GM21737 (cell line): ENCODE data around the gene LRRC71.

Experiments
- ATAC-seq: cut with Tn5 transposase; IDR thresholded peaks from one replicate; pipeline ENCODE4 v1.9.1; 2021; ENCODE audit warnings: mild to moderate bottlenecking, moderate library complexity; ENCODE audit not compliant: unreplicated experiment

The LRRC71 gene

DNA sequence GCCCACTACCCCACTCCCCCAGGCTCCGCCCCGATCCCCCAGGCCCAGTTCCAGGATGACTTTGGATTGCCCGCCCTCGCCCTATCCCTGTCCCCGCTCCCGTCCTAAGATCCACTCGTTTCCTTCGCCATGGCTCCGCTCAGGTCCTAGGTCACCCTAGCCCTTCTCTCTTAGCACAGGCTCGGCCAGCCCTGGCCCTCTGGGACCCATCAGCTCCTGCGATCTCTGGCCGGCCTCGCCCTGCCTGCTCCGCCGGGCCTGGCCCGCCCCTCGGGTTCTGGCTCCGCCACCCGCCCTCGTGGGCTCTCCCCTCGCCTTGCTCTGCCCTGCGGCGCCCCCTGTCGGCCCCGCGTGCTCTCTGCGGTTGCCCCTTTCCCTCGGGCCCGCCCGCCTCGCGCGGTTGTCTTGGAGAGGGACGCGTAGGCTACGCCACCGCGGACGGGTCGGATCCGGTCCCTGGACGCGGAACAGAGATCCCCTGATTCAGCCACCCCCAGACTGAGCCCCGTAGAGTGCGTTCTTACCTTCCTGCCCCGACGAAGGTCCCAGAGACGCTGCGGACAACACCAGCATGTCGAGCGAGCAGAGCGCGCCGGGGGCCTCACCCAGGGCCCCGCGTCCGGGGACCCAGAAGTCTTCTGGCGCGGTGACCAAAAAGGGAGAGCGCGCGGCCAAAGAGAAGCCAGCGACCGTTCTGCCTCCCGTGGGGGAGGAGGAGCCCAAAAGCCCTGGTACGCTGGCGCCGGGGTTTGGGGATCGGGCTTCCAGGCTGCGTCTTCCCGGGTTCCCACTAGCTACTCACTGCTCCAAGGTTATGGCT is at the start of gene LRRC71:
Gene LRRC71, plus strand, starts transcription at position 400 of the 820 bp plus-strand sequence. Its CDS starts 172 bp downstream, at position 572.
- ATAC-seq = no peak

- ATAC-seq = no peak
Measured at GRCh38 chr1:156873659-156874058, 46.8 kb upstream of the LRRC71 start.

DNA sequence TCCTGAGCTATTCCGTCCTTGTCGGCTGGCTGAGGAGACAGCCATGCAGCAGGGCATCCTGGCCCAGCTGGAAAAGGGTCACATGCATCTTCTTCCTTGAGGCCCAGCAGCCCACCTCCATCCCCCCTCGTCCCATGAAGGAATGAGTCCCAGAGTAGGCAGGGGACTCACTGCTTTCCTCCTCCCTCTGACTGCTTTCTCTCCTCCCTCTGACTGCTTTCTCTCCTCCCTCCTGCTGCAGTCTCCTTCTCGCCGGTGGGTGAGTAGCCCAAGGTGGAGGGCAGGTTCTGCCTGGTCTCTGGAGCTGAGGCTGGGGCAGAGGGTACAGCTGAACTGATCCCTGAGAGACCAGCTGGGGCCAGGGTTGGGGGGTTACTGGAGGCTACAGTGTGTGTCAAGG is 46.3 kb upstream of the LRRC71 start:
- ATAC-seq = no peak

DNA sequence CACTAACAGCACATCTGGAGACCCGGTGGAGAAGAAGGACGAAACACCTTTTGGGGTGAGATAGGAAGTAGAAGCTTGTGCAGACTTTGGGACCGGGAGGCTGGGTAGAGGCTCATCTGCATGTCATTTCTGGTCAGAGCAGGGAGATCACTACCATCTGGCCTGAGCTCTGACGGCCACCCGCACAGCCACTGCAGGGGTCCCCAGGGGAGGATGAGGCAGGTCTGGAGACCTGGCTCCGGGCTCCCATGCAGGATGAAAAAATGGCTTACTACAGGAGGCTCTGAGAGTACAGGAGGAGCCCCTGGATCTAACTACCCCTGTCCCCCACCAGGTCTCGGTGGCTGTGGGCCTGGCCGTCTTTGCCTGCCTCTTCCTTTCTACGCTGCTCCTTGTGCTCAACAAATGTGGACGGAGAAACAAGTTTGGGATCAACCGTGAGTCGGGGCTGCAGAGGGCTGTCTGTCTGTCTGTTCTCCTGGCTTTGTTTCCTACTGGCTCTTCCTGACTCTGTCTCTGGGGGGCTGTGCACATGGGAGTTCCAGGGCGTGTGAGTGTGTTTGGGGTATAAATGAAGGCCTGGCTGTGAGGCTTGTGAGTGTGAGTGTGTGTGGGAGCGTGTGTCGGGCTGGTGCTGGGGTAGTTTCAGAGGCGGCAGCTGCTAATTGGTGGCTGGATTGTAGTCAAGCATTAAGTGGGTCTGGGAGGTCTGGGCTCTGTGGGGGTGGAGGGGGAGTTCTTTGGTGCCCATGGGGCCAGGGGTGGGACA is 45.7 kb upstream of the LRRC71 start:
- no peak for ATAC-seq

- ATAC-seq = no peak
Measured at GRCh38 chr1:156875341-156875615, 45.2 kb upstream of the LRRC71 start.

DNA sequence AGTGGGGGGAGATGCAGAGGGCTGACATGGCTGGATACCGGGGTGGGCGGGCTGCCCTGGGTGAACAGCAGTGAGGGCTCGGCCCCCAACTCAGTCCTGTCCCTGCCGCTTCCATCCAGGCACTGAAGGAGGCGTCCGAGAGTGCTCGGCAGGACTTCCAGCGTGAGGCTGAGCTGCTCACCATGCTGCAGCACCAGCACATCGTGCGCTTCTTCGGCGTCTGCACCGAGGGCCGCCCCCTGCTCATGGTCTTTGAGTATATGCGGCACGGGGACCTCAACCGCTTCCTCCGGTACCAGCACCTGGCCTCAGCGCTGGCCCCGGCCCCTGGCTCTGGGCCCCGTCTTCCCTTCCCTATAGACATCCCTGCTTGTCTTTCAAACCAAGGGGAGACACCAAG is 44.2 kb upstream of the LRRC71 start:
- no peak for ATAC-seq

GRCh38 chr1:156877433-156878170 is 42.8 kb upstream of the LRRC71 start:
- ATAC-seq = no peak

DNA sequence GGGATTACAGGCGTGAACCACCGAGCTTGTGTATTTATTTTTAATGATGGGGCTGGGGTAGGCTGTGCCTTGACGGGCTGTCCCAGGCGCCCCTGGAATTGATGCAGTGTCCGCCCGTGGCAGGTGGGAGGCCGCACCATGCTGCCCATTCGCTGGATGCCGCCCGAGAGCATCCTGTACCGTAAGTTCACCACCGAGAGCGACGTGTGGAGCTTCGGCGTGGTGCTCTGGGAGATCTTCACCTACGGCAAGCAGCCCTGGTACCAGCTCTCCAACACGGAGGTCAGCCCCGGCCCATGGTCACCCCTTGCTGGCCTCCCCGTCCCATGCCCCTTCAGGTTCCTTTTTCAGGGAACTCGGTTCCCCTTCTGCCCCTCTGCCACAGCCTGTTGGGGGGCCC is 40.6 kb upstream of the LRRC71 start:
- ATAC-seq = no peak

DNA sequence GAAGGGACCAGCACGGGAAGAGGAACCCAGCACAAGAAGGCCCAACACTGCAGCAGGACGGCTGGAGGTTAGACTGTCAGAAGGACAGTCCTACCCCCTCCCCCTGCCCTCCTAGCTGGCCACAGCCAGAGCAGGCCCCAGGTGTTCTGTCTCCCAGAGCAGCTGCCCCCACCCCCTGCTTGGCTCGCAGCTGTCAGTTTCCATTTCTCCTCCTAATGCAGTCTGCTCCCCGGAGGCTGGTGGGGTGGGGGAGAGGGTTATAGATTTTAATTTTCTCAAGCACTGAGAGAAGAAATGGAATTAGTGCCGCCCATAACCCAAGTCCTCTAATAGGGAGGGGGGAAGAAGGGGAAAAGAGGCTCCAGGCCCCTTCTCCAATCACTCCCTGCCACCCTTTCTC is 40.0 kb upstream of the LRRC71 start:
- no peak for ATAC-seq

DNA sequence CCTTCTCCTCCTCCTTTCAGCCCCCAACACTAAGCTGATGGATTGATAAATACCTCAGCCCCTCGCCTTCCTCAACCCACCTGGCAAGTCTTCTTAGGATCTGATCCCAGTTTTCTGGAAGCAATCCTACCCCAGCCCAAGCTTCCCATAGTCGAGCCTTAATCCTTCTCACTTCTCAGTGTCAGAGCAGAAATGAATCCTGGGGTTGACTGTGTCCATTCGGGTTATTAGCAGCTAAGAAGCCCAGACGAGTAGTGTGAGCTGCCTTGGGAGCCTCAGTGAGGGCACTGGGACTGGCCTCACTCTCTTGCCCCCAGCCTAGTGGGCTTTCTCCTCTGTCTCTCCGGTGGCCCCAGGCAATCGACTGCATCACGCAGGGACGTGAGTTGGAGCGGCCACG is 39.3 kb upstream of the LRRC71 start:
- no peak for ATAC-seq

- ATAC-seq = no peak
Measured at GRCh38 chr1:156881663-156882062, 38.8 kb upstream of the LRRC71 start.

DNA sequence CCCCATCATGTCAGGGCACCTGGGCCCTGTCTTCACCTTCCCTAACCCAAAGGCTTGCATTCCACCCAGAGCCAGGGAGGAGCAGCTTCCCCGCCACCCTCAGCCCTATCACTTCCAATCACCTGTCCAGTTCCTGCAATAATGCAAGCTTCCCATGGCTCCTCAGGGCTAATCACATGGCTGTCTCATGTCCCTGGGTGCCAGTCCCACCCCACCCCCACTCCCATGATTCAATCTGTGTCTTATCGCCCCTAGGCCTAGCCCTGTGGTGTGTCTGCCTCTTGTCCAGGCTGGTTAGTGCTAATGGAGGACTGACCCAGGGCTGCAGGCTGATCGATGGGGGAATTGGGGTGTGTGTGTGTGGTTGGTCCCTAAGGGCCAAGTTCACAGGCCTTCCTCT is 37.9 kb upstream of the LRRC71 start:
- no peak for ATAC-seq

DNA sequence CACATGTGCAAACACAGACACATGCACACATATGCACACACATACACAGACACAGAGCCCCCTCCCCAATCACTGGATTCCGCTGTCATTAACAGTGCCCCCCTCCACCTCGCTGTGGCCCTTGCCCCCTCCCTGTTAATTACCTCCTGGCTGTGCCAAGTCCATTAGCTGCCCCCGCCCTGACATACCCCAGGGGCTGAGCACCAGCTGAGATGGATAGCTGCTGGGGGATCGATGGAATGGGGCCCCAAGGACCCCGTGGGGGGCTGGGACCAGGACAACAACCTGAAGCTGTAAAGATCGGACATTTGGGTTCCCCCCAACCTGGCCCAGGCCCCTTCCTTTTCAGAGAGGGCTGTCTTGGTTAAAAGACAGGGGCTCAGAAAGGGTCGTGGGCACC is 36.5 kb upstream of the LRRC71 start:
- no peak for ATAC-seq

DNA sequence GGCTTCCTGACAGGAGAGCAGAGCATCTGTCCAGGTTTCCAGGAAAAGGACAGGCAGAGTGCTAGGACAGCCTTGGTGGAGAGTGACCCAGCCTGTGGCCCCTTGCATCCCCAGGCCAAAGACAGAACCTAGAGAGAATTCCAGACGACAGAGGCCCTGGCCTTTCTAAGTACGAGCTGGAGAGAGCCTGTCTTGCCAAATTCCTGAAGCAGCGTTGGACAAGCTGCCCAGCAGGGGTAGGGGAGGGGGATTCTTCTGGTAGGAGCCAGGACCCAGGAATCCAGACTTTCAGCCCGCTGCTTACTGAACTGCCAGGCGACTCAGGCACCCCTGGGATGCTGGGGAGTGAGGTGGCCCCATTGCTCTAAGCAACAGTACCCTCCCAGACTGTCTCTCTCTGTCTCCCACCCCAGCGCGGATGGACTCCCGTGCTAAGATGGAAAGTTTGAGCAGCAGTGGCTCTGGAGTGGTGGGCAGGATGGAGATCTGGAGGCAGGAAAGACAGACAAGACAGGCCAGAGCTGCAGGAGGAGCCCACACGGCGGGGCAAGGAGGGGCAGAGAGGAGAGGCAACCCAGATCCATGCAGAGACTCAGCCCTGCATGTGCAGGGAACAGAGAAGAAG is 35.8 kb upstream of the LRRC71 start:
- ATAC-seq = no peak

DNA sequence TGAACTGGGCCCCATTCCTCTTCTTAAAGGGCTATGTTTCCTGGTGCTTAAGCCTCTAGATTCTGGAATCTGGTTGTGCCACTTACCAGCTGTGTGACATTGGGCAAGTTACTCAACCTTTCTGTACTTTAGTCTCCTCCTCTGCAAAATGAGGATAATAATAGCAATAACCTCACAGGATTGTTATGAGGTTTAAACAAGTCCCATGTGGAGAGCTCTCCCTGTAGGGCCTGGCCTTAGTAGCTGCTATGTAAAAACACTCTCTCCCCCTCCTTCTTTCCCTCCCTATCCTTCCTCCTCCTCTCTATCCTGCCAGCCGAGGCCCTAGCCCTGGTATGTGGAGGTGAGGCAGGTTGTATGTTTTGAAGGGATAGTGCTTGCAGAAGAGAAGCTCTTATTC is 35.1 kb upstream of the LRRC71 start:
- ATAC-seq = no peak

- ATAC-seq = no peak
Measured at GRCh38 chr1:156885880-156886355, 34.5 kb upstream of the LRRC71 start.

GRCh38 chr1:156886583-156887281 is 33.7 kb upstream of the LRRC71 start:
- ATAC-seq = no peak

DNA sequence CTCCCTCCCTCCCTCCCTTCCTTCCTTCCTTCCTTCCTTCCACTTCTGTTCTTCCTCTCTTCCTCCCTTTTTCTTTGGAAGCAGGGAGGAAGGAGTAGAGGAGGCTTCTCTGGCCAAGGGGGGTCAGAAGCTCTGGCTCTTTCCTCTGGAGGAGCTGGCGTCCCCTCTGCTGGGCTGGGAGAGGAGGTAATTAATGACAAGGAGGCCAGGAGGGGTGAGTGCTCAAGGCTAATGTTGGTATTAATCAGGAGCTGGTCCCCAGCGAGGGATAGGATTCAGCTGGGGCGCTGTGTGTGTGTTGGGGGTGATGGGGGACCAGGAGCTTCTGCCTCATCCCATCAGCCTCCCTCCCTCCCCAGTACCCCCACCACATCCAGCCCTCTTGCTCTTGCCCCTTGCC is 33.1 kb upstream of the LRRC71 start:
- ATAC-seq = no peak

GRCh38 chr1:156887734-156888133 is 32.7 kb upstream of the LRRC71 start:
- ATAC-seq = no peak

- ATAC-seq = no peak
Measured at GRCh38 chr1:156889802-156890580, 30.4 kb upstream of the LRRC71 start.
